IMR-90 (cell line): ENCODE measurements around the gene SLC25A21.

ENCODE experiments used
- BHLHE40 ChIP-seq: fragments of 150-350 bp; IDR thresholded peaks from 2 replicates; pipeline ENCODE4 v1.6.1; 2016; ENCODE audit warnings: mild to moderate bottlenecking, low read depth, low read length
- CTCF ChIP-seq: conservative IDR thresholded peaks from 2 replicates; pipeline ENCODE4 v1.5.1; 2012; ENCODE audit warnings: mild to moderate bottlenecking, low read depth, low read length, improper control_type of control experiment
- ELK1 ChIP-seq: fragments of 150-350 bp; IDR thresholded peaks from 2 replicates; pipeline ENCODE4 v1.6.1; 2016; ENCODE audit warnings: low read depth, mild to moderate bottlenecking, low read length, moderate library complexity, borderline replicate concordance
- FOS ChIP-seq: fragments of 150-350 bp; IDR thresholded peaks from 2 replicates; pipeline ENCODE4 v1.6.1; 2016; ENCODE audit warnings: low read depth, low read length
- MAZ ChIP-seq: IDR thresholded peaks from 2 replicates; pipeline ENCODE4 v1.6.1; 2012; ENCODE audit warnings: low read depth, mild to moderate bottlenecking, low read length, improper control_type of control experiment, moderate library complexity, borderline replicate concordance
- MXI1 ChIP-seq: IDR thresholded peaks from 2 replicates; pipeline ENCODE4 v1.6.1; 2012; ENCODE audit warnings: low read depth, mild to moderate bottlenecking, low read length, moderate library complexity, borderline replicate concordance
- POLR2A ChIP-seq: IDR thresholded peaks from 2 replicates; pipeline ENCODE4 v1.6.1; 2012; ENCODE audit warnings: mild to moderate bottlenecking, low read depth, low read length
- RAD21 ChIP-seq: IDR thresholded peaks from 2 replicates; pipeline ENCODE4 v1.6.1; 2012; ENCODE audit warnings: low read length, improper control_type of control experiment
- RCOR1 ChIP-seq: IDR thresholded peaks from 2 replicates; pipeline ENCODE4 v1.6.1; 2012; ENCODE audit warnings: mild to moderate bottlenecking, low read length, improper control_type of control experiment; ENCODE audit not compliant: insufficient replicate concordance
- RFX5 ChIP-seq: IDR thresholded peaks from 2 replicates; pipeline ENCODE4 v1.8.0; 2012; ENCODE audit warnings: low read depth, mild to moderate bottlenecking, low read length, moderate library complexity
- SMC3 ChIP-seq: fragments of 150-350 bp; IDR thresholded peaks from 2 replicates; pipeline ENCODE4 v1.6.1; 2016; ENCODE audit warnings: low read depth, mild to moderate bottlenecking, antibody characterized with exemption, low read length, moderate library complexity

GRCh38 chr14:36818794-36819384 is 353.5 kb downstream of the SLC25A21 start:
- TF ChIP-seq MXI1 (no peak), CTCF (no peak), POLR2A (no peak), SMC3 (no peak), RFX5 (no peak), RAD21 (no peak), FOS (no peak), RCOR1 (no peak), MAZ (no peak), BHLHE40 (no peak), ELK1 (no peak)
